K562 (cell line): ENCODE data around the gene HOXA2.

Experiments
- FOXP1 ChIP-seq: sonication (generic); formaldehyde crosslinking; IDR thresholded peaks from 2 replicates; pipeline ENCODE4 v1.8.0; 2022; ENCODE audit warnings: mild to moderate bottlenecking, missing genetic modification reagents
- JUNB ChIP-seq: fragments of 450-650 bp; formaldehyde crosslinking; conservative IDR thresholded peaks from 2 replicates; pipeline ENCODE4 v1.4.0; 2020; ENCODE audit warnings: mild to moderate bottlenecking
- KAT7 ChIP-seq: sonication (generic); formaldehyde crosslinking; IDR thresholded peaks from 2 replicates; pipeline ENCODE4 v1.8.0; 2022; ENCODE audit warnings: missing genetic modification reagents, mild to moderate bottlenecking, borderline replicate concordance
- RFX5 ChIP-seq: IDR thresholded peaks from 2 replicates; pipeline ENCODE4 v1.6.1; 2011; ENCODE audit warnings: low read depth, mild to moderate bottlenecking, improper control_type of control experiment, low read length
- TRIM24 ChIP-seq, 2 experiments: fragments of 450-650 bp; IDR thresholded peaks; 2 replicates each; pipeline ENCODE4 v1.6.1; 2016
- ZFP36 ChIP-seq: fragments of 150-350 bp; IDR thresholded peaks from 2 replicates; pipeline ENCODE4 v1.6.1; 2018; ENCODE audit warnings: low read length, low read depth; ENCODE audit not compliant: partially characterized antibody
- ZNF274 ChIP-seq: IDR thresholded peaks from 2 replicates; pipeline ENCODE4 v1.6.1; 2011; ENCODE audit warnings: low read depth, mild to moderate bottlenecking, low read length, moderate library complexity, borderline replicate concordance
- ZNF3 ChIP-seq: fragments of 250-450 bp; sonication (Bioruptor Pico); IDR thresholded peaks from 2 replicates; pipeline ENCODE4 v1.5.0; 2021; ENCODE audit warnings: mild to moderate bottlenecking, moderate library complexity
- TF ChIP-seq, protein P1 (sequence below), 3 experiments: IDR thresholded peaks in 2 of 3; conservative IDR thresholded peaks in 1 of 3; 2 replicates each; pipeline ENCODE4 v1.5.1; 2011 to 2012; ENCODE audit warnings: low read length in 3 of 3, mild to moderate bottlenecking in 3 of 3, control low read depth in 2 of 3, improper control_type of control experiment in 1 of 3, inconsistent platforms in 1 of 3, low read depth in 1 of 3, mixed read lengths in 1 of 3, moderate library complexity in 1 of 3; ENCODE audit not compliant: insufficient read depth in 2 of 3
- TF ChIP-seq, protein P2 (sequence below): fragments of 250-450 bp; sonication (Bioruptor Pico); IDR thresholded peaks from 2 replicates; pipeline ENCODE4 v1.5.0; 2020; ENCODE audit warnings: mild to moderate bottlenecking, borderline replicate concordance

- TF ChIP-seq TRIM24 (IDR thresholded peaks at IDR 0.05) (no peak), ZNF274 (no peak), JUNB (CRISPR knock-in tag) (no peak), ZNF3 (no peak), RFX5 (no peak), KAT7 (no peak), FOXP1 (CRISPR knock-in tag) (no peak), ZFP36 (no peak)
- TF ChIP-seq, protein P1, sequence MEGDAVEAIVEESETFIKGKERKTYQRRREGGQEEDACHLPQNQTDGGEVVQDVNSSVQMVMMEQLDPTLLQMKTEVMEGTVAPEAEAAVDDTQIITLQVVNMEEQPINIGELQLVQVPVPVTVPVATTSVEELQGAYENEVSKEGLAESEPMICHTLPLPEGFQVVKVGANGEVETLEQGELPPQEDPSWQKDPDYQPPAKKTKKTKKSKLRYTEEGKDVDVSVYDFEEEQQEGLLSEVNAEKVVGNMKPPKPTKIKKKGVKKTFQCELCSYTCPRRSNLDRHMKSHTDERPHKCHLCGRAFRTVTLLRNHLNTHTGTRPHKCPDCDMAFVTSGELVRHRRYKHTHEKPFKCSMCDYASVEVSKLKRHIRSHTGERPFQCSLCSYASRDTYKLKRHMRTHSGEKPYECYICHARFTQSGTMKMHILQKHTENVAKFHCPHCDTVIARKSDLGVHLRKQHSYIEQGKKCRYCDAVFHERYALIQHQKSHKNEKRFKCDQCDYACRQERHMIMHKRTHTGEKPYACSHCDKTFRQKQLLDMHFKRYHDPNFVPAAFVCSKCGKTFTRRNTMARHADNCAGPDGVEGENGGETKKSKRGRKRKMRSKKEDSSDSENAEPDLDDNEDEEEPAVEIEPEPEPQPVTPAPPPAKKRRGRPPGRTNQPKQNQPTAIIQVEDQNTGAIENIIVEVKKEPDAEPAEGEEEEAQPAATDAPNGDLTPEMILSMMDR (IDR thresholded peaks at IDR 0.05 in 2 of 3, conservative IDR thresholded peaks at IDR 0.05 in 1 of 3; ENCODE audit: insufficient read depth in 2 of 3, low read depth in 1 of 3, low read length in 3 of 3): no peak
- TF ChIP-seq, protein P2, sequence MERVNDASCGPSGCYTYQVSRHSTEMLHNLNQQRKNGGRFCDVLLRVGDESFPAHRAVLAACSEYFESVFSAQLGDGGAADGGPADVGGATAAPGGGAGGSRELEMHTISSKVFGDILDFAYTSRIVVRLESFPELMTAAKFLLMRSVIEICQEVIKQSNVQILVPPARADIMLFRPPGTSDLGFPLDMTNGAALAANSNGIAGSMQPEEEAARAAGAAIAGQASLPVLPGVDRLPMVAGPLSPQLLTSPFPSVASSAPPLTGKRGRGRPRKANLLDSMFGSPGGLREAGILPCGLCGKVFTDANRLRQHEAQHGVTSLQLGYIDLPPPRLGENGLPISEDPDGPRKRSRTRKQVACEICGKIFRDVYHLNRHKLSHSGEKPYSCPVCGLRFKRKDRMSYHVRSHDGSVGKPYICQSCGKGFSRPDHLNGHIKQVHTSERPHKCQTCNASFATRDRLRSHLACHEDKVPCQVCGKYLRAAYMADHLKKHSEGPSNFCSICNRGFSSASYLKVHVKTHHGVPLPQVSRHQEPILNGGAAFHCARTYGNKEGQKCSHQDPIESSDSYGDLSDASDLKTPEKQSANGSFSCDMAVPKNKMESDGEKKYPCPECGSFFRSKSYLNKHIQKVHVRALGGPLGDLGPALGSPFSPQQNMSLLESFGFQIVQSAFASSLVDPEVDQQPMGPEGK (CRISPR knock-in tag): no peak
Observed at GRCh38 chr7:27068259-27068658, 34.2 kb downstream of the HOXA2 start.
